CD8-positive, alpha-beta memory T cell (primary cell): ENCODE data around the gene ERGIC2. TPM values are rescaled to one million over a fixed set of nuclear protein-coding genes. Genes with fewer than 3 reads are reported as not detected.
A peak's percentile ranks its signal among the peaks of the same experiment; 100 is the strongest.
"Not testable (repeated sequence)": the region's sequence is repeated elsewhere in the genome, so short reads cannot be mapped to it uniquely, and the experiment has no call there.

Experiments
- CTCF ChIA-PET: fragments of 350-600 bp; sonication (Branson Sonifier 250); formaldehyde crosslinking; loops from one replicate; lab custom pipeline; 2021; ENCODE audit warnings: antibody characterized with exemption; lab: Charles Lee
- POLR2A ChIA-PET: fragments of 350-600 bp; sonication (Branson Sonifier 250); formaldehyde crosslinking; loops from one replicate; lab custom pipeline; 2021; ENCODE audit warnings: antibody characterized with exemption; lab: Charles Lee
- DNase-seq, 5 donors: peaks; one replicate each; pipeline versions ENCODE4 v3.0.0 to v3.0.0-alpha.2; 2020 to 2022; ENCODE audit warnings: mixed read lengths in 1 of 5
- H3K27ac ChIP-seq: one replicate; pipeline ENCODE4 v1.7.0; 2013; ENCODE audit warnings: low read depth, mild to moderate bottlenecking, low read length, moderate library complexity
- H3K27me3 ChIP-seq: 2 replicates; pipeline ENCODE4 v1.7.0; 2013; ENCODE audit warnings: low read length, mild to moderate bottlenecking; ENCODE audit not compliant: insufficient read depth, poor library complexity, severe bottlenecking
- H3K36me3 ChIP-seq: 2 replicates; pipeline ENCODE4 v1.7.0; 2013; ENCODE audit warnings: mild to moderate bottlenecking, low read length, moderate library complexity; ENCODE audit not compliant: insufficient read depth
- H3K4me1 ChIP-seq: 2 replicates; pipeline ENCODE4 v1.7.0; 2013; ENCODE audit warnings: mild to moderate bottlenecking, low read length, moderate library complexity; ENCODE audit not compliant: insufficient read depth
- H3K4me3 ChIP-seq: 2 replicates; pipeline ENCODE4 v1.7.0; 2013; ENCODE audit warnings: mild to moderate bottlenecking, low read length
- H3K9me3 ChIP-seq: 2 replicates; pipeline ENCODE4 v1.7.0; 2013; ENCODE audit warnings: mild to moderate bottlenecking, low read length
- H3K27ac Mint-ChIP-seq, 8 donors: one replicate each; pipeline ENCODE4 v1.8.0; 2020 to 2021; ENCODE audit warnings: mixed read lengths in 8 of 8, mild to moderate bottlenecking in 6 of 8, inconsistent platforms in 3 of 8, moderate library complexity in 3 of 8
- H3K27me3 Mint-ChIP-seq, 2 donors: one replicate each; pipeline ENCODE4 v1.8.0; 2020 to 2021; ENCODE audit warnings: mixed read lengths in 2 of 2, mild to moderate bottlenecking in 1 of 2, moderate library complexity in 1 of 2
- H3K36me3 Mint-ChIP-seq, 3 donors: one replicate each; pipeline ENCODE4 v1.8.0; 2020 to 2021; ENCODE audit warnings: mixed read lengths in 3 of 3, inconsistent platforms in 1 of 3, mild to moderate bottlenecking in 1 of 3
- H3K4me1 Mint-ChIP-seq, 3 donors: one replicate each; pipeline ENCODE4 v1.8.0; 2020 to 2021; ENCODE audit warnings: mixed read lengths in 3 of 3, inconsistent platforms in 1 of 3, mild to moderate bottlenecking in 1 of 3
- H3K4me3 Mint-ChIP-seq, 7 donors: one replicate each; pipeline ENCODE4 v1.8.0; 2020 to 2021; ENCODE audit warnings: mixed read lengths in 7 of 7, mild to moderate bottlenecking in 6 of 7, moderate library complexity in 4 of 7, inconsistent platforms in 2 of 7
- H3K9me3 Mint-ChIP-seq, 5 donors: one replicate each; pipeline ENCODE4 v1.8.0; 2020 to 2022; ENCODE audit warnings: mixed read lengths in 5 of 5, mild to moderate bottlenecking in 3 of 5, moderate library complexity in 2 of 5, inconsistent platforms in 1 of 5
- polyA plus RNA-seq: library from polyadenylated mRNA; unstranded; fragments of 300-500 nt; fragmentation: Illumina TruSeq; gene quantifications from one replicate; pipeline ENCODE4 v1.2.3, GENCODE V29; 2021
- total RNA-seq, 2 experiments: library from RNA; stranded (reverse); gene quantifications; one replicate each; pipeline ENCODE4 v1.2.3, GENCODE V29; 2021

The ERGIC2 gene
- total and polyA plus RNA-seq, 3 experiments from 2014 or later = 116 to 130 (median 127) TPM

DNA sequence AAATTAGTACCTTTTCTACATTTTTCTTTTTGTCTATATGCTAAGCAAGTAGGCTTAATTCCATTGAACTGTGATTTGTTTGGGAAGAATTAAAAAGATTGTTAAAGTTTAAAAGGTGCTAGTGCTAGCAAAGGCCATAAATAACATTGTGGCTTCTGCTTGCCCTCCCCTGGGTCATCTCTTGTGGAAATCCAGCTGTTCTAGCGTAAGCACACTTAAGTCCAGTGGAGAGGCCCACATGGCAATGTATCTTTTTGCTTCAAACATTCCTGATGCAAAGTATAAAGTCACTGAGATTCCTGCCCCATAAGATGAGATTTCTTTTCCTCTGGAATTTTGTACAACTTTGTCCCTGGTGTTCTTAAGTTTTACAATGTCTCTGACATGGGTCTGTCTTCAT is 14.4 kb upstream of the ERGIC2 start:
- Mint-ChIP-seq H3K36me3 (peaks cover 1 to 10% (median 1%) of the 10 kb centered on the region in 3 donors), H3K27me3 (peaks cover 14 to 25% of the 10 kb centered on the region in 2 donors), H3K9me3 (no peaks in the 10 kb centered on the region), H3K27ac (no peak overlapping the region), H3K4me1 (peaks cover 10 to 11% (median 11%) of the 10 kb centered on the region in 3 donors), H3K4me3 (no peak overlapping the region)
- Histone ChIP-seq H3K36me3 (no peaks in the 10 kb centered on the region), H3K4me1 (peaks cover 8% of the 10 kb centered on the region), H3K4me3 (no peak overlapping the region), H3K27me3 (no peaks in the 10 kb centered on the region), H3K9me3 (no peaks in the 10 kb centered on the region), H3K27ac (no peak overlapping the region)
- no peak for DNase-seq
- ChIA-PET POLR2A (no interaction called here), CTCF (no interaction called here)

DNA sequence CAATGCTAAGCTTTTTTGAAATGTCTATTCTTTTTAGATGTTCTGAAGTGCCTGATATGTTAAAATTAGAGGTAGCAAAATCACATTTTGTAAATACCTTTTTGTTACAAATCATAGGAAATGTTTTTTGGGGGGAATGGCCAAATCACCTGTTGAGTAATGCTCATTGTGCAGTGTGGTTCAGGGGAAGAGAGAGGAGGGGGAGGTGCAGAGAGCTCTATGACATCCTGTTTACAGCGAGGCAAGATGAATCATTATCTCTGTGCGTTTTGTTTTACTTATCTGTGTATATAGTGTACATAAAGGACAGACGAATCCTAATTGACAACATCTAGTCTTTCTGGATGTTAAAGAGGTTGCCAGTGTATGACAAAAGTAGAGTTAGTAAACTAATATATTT is 9.4 kb upstream of the ERGIC2 start:
- H3K4me3 ChIP-seq, H3K36me3 ChIP-seq, H3K9me3 ChIP-seq, H3K27me3 Mint-ChIP-seq, CTCF ChIA-PET, H3K9me3 Mint-ChIP-seq, H3K27ac ChIP-seq, H3K36me3 Mint-ChIP-seq, H3K27me3 ChIP-seq: not testable (repeated sequence)
- H3K27ac Mint-ChIP-seq = peak overlapping the region; percentile 28 to 92 (median 84)
- POLR2A ChIA-PET = interaction anchor here (1.1 to 1.2 kb wide), 2 partner anchors 9 to 15 kb away, joined by 7 to 9 read pairs; partner anchors contain the start of gene ERGIC2
- H3K4me1 Mint-ChIP-seq = peaks cover 16 to 21% (median 20%) of the 10 kb centered on the region in 3 donors
- peaks cover 12% of the 10 kb centered on the region for H3K4me1 ChIP-seq
- peak in 3 of 5 donors; percentile 19 to 63 (median 35) for DNase-seq
- H3K4me3 Mint-ChIP-seq = peak overlapping the region; percentile 4 to 76 (median 59)

DNA sequence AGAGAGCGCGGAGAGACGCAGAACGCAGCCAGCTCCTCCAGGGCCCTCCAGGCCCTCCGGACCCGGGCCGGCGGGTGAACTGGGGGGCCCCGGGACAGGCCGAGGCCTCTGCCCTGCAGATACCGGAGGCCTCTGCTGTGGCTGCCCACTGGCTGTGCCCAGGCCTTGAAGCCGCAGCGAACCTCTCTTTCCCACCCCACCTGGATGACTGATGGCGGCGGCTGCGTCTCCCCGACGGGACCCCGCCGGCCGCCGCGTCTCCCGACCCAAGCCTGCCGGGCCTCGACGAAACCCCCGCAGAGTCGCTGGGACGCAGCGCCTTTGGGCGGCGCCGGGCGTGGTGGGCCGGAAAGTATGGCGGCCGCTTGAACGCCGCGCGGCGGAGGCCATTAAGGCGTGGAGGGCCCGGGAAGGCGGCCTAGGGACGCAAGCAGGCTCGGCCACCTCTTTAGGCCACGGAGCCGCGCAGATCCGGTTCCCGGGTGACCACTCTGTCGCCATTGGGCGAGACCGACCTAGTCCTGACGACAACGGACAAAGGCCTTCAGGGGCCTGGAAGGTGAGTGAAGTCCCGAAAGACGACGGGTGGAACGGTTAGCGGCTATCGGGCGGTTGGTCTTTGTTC is 8.4 kb upstream of the ERGIC2 start:
- ChIA-PET POLR2A (no interaction called here), CTCF (no interaction called here)
- no peaks in the 10 kb centered on the region for H3K27me3 ChIP-seq
- H3K27ac Mint-ChIP-seq = peak overlapping the region in 4 of 8 donors; percentile 28 to 92 (median 81)
- peak overlapping the region in 3 of 7 donors; percentile 69 to 76 (median 76) for H3K4me3 Mint-ChIP-seq
- H3K4me3 ChIP-seq = no peak overlapping the region
- peaks cover 16 to 21% (median 20%) of the 10 kb centered on the region in 3 donors for H3K4me1 Mint-ChIP-seq
- H3K4me1 ChIP-seq = peaks cover 12% of the 10 kb centered on the region
- peak in 2 of 5 donors; percentile 23 to 45 for DNase-seq
- H3K27me3 Mint-ChIP-seq = peaks cover 3 to 4% of the 10 kb centered on the region in 2 donors
- H3K36me3 Mint-ChIP-seq = peaks cover 1 to 7% (median 1%) of the 10 kb centered on the region in 3 donors
- H3K9me3 Mint-ChIP-seq = no peaks in the 10 kb centered on the region
- no peaks in the 10 kb centered on the region for H3K36me3 ChIP-seq
- H3K9me3 ChIP-seq = no peaks in the 10 kb centered on the region
- H3K27ac ChIP-seq = no peak overlapping the region

DNA sequence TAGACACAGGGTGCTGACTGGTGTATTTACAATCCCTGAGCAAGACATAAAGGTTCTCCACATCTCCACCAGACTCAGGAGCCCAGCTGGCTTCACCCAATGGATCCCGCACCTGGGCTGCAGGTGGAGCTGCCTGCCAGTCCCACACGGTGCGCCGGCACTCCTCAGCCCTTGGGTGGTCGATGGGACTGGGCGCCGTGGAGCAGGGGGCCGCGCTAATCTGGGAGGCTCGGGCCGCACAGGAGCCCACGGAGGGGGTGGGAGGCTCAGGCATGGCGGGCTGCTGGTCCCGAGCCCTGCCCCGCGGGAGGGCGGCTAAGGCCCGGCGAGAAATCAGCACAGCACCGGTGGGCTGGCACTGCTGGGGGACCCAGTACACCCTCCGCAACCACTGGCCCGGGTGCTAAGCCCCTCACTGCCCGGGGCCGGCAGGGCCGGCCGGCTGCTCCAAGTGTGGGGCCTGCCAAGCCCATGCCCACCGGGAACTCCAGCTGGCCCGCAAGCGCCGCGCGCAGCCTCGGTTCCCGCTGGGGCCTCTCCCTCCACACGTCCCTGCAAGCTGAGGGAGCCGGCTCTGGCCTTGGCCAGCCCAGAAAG is 5.2 kb upstream of the ERGIC2 start:
- Mint-ChIP-seq H3K27ac (peak overlapping the region in 1 of 8 donors; percentile 15), H3K4me1 (peaks cover 24 to 34% (median 32%) of the 10 kb centered on the region in 3 donors)
- H3K4me1 ChIP-seq = peaks cover 12% of the 10 kb centered on the region
- CTCF ChIA-PET, H3K4me3 ChIP-seq, H3K4me3 Mint-ChIP-seq, H3K27me3 Mint-ChIP-seq, DNase-seq, POLR2A ChIA-PET, H3K9me3 ChIP-seq, H3K36me3 ChIP-seq, H3K9me3 Mint-ChIP-seq, H3K27me3 ChIP-seq, H3K27ac ChIP-seq, H3K36me3 Mint-ChIP-seq: not testable (repeated sequence)

DNA sequence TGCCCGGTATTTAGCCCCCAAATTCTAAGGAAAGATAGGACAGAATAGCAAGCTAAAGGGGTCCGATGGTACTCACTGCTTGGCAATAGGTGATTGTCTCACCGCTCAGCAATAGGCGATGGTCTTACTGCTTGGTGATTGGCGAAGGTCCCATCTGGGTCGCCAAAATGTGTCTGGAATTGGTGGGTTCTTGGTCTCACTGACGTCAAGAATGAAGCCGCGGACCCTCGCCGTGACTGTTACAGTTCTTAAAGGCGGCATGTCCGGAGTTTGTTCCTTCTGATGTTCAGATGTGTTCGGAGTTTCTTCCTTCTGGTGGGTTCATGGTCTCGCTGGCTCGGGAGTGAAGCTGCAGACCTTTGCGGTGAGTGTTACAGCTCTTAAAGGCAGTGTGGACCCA is 4.2 kb upstream of the ERGIC2 start:
- H3K9me3 ChIP-seq, H3K27me3 Mint-ChIP-seq, H3K27me3 ChIP-seq, H3K36me3 ChIP-seq, DNase-seq, H3K4me3 ChIP-seq, CTCF ChIA-PET, H3K4me1 ChIP-seq, H3K9me3 Mint-ChIP-seq, H3K27ac ChIP-seq, POLR2A ChIA-PET: not testable (repeated sequence)
- H3K4me1 Mint-ChIP-seq = peaks cover 19 to 31% (median 26%) of the 10 kb centered on the region in 3 donors
- H3K4me3 Mint-ChIP-seq = peak overlapping the region in 1 of 7 donors; percentile 15
- H3K36me3 Mint-ChIP-seq = peaks cover 0 to 11% (median 0%) of the 10 kb centered on the region in 3 donors
- H3K27ac Mint-ChIP-seq = peak overlapping the region in 2 of 8 donors; percentile 57 to 75

DNA sequence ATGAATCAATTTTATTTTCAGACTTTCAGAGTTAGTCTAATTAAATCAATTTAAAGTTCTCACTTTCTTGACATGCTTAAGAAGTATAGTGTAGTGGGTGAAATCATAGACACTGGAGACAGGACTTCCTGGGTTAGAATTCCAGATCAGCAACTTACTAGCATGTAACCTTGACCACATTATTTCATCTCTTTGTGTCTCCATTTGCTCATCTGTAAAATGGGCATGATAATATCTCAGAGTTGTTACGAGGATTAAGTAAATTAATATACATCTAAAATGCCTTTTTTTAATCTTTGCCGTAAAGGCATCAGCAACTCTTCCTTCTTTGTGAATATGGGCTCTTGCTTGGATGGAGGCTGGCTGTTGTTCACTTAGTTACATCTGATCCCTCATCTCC is 1.3 kb upstream of the ERGIC2 start:
- Histone ChIP-seq H3K4me1 (peaks cover 11% of the 10 kb centered on the region), H3K9me3 (no peaks in the 10 kb centered on the region), H3K36me3 (no peaks in the 10 kb centered on the region), H3K4me3 (no peak overlapping the region), H3K27me3 (no peaks in the 10 kb centered on the region), H3K27ac (no peak overlapping the region)
- H3K27me3 Mint-ChIP-seq = no peaks in the 10 kb centered on the region
- CTCF ChIA-PET = no interaction called here
- DNase-seq = no peak
- peaks cover 0 to 19% (median 0%) of the 10 kb centered on the region in 3 donors for H3K36me3 Mint-ChIP-seq
- peak overlapping the region; percentile 84 to 98 (median 94) for H3K4me3 Mint-ChIP-seq
- POLR2A ChIA-PET = no interaction called here
- no peaks in the 10 kb centered on the region for H3K9me3 Mint-ChIP-seq
- peaks cover 32 to 52% (median 47%) of the 10 kb centered on the region in 3 donors for H3K4me1 Mint-ChIP-seq
- H3K27ac Mint-ChIP-seq = peak overlapping the region in 7 of 8 donors; percentile 81 to 100 (median 94)

DNA sequence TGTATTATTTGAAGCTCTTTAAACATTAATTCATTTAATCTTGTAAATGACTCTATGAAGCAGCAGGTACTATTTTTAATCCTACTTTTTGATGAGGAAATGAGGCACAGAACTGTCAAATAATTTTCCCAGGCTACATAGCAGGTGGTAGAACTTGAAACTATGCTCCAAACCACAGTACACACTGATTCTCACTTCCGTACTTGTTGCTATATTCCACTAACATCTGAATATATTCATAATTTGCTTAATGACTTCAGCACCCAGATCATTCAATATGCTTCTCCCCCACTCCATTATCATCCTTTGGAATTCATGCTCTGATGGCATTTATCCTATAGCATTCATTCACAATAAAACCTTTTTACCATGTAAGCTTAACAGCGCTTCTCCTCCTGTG is 4.9 kb downstream of the ERGIC2 start:
- Mint-ChIP-seq H3K4me1 (peaks cover 41 to 57% (median 56%) of the 10 kb centered on the region in 3 donors), H3K27ac (peak overlapping the region in 3 of 8 donors; percentile 7 to 48 (median 23)), H3K27me3 (no peaks in the 10 kb centered on the region), H3K36me3 (peaks cover 0 to 27% (median 5%) of the 10 kb centered on the region in 3 donors), H3K4me3 (no peak overlapping the region), H3K9me3 (no peaks in the 10 kb centered on the region)
- H3K27ac ChIP-seq = no peak overlapping the region
- no peaks in the 10 kb centered on the region for H3K27me3 ChIP-seq
- ChIA-PET CTCF (no interaction called here), POLR2A (no interaction called here)
- H3K4me3 ChIP-seq = no peak overlapping the region
- no peak for DNase-seq
- H3K4me1 ChIP-seq = peaks cover 18% of the 10 kb centered on the region
- no peaks in the 10 kb centered on the region for H3K9me3 ChIP-seq
- peaks cover 4% of the 10 kb centered on the region for H3K36me3 ChIP-seq

DNA sequence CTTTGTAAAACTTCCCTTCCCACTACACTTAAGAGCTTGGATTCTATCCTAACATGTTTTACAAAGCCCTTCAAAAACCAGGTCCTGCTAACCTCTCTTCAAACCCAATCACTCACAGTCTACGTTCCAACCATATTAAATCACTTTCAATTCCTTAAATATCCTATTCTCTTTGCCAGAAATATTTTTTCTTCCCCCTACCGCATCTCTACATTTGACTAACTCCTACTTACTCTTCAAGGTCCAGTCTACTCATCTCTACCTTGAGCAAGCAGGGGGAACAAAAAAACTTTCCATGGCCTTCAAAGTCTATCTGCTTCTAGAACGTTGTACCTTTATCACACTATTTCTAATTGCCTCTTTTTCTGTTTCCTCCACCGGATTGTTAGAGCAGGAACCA is 6.1 kb downstream of the ERGIC2 start:
- H3K4me1 ChIP-seq = peaks cover 15% of the 10 kb centered on the region
- Mint-ChIP-seq H3K4me1 (peaks cover 35 to 50% (median 49%) of the 10 kb centered on the region in 3 donors), H3K27me3 (no peaks in the 10 kb centered on the region), H3K4me3 (no peak overlapping the region), H3K9me3 (no peaks in the 10 kb centered on the region), H3K27ac (no peak overlapping the region), H3K36me3 (peaks cover 0 to 26% (median 5%) of the 10 kb centered on the region in 3 donors)
- no peaks in the 10 kb centered on the region for H3K9me3 ChIP-seq
- CTCF ChIA-PET = no interaction called here
- no peak overlapping the region for H3K27ac ChIP-seq
- DNase-seq = no peak
- H3K27me3 ChIP-seq = no peaks in the 10 kb centered on the region
- POLR2A ChIA-PET = no interaction called here
- peaks cover 7% of the 10 kb centered on the region for H3K36me3 ChIP-seq
- no peak overlapping the region for H3K4me3 ChIP-seq
